WTC11 (cell line): ENCODE data around the gene RPS6KA5.
"Not testable (repeated sequence)": the region's sequence is repeated elsewhere in the genome, so short reads cannot be mapped to it uniquely, and the experiment has no call there.

Experiments
- AFF4 ChIP-seq: sonication (generic); formaldehyde crosslinking; IDR thresholded peaks from 2 replicates; pipeline ENCODE4 v1.8.1; 2023; ENCODE audit warnings: mild to moderate bottlenecking, missing genetic modification reagents, borderline replicate concordance
- CTCF ChIP-seq: fragments of 200-600 bp; IDR thresholded peaks from 2 replicates; pipeline ENCODE4 v1.8.0; 2022; ENCODE audit warnings: antibody characterized with exemption
- JUN ChIP-seq: sonication (generic); formaldehyde crosslinking; IDR thresholded peaks from 2 replicates; pipeline ENCODE4 v1.8.0; 2023; ENCODE audit warnings: mild to moderate bottlenecking, missing genetic modification reagents
- SP1 ChIP-seq: sonication (generic); formaldehyde crosslinking; conservative IDR thresholded peaks from 2 replicates; pipeline ENCODE4 v1.8.1; 2022; ENCODE audit warnings: missing genetic modification reagents

GRCh38 chr14:91022622-91023028 is 37.8 kb downstream of the RPS6KA5 start:
- not testable (repeated sequence) for TF ChIP-seq CTCF; JUN (CRISPR knock-in tag); SP1 (CRISPR knock-in tag); AFF4 (CRISPR knock-in tag)
